ENCODE data around the gene LCA5. TPM values are rescaled to one million over a fixed set of nuclear protein-coding genes. Genes with fewer than 3 reads are reported as not detected.
"Not testable (repeated sequence)": the region's sequence is repeated elsewhere in the genome, so short reads cannot be mapped to it uniquely, and the experiment has no call there.

LCA5 gene
- total RNA-seq, 1 experiment from 2014 or later: 7.0 TPM

- H3K4me3 ChIP-seq (ENCODE audit: low read depth in 2 of 2, low read length in 2 of 2): no peak overlapping the region
- ATAC-seq (no peak), DNase-seq (ENCODE audit: low read depth, low spot score) (no peak)
- no peak overlapping the region for H3K27ac ChIP-seq (ENCODE audit: low read length)
- CTCF ChIA-PET: no interaction called here
- POLR2A ChIA-PET: no interaction called here
- intact Hi-C loops (cut with micrococcal nuclease; ENCODE audit: unreplicated experiment) (no loop called here), in situ Hi-C loops (cut with HindIII; ENCODE audit: low pct_unique_long_range_greater_than_20kb, low sequenced_read_pairs) (no loop called here)
- no peaks in the 10 kb centered on the region for H3K27me3 ChIP-seq (ENCODE audit: control insufficient read depth, insufficient read depth, low read length)
- BruUV-seq (replicated peaks): no TSS peak
- TF ChIP-seq CTCF (IDR thresholded peaks at IDR 0.05): peak; percentile 13; the same call in 1 of the 2 replicates
- no peak for TF ChIP-seq SIN3A (IDR thresholded peaks at IDR 0.05; ENCODE audit: borderline replicate concordance, insufficient read depth, low read depth, low read length)
- H3K4me1 ChIP-seq (ENCODE audit: control insufficient read depth, insufficient read depth, low read length): no peaks in the 10 kb centered on the region
- H3K9me3 ChIP-seq (ENCODE audit: control insufficient read depth, insufficient read depth, low read depth, low read length): no peaks in the 10 kb centered on the region
- H3K36me3 ChIP-seq (ENCODE audit: control insufficient read depth, insufficient read depth, low read length): no peaks in the 10 kb centered on the region
Observed at GRCh38 chr6:79584332-79584731, 47.1 kb upstream of the LCA5 start.

- DNase-seq (ENCODE audit: low read depth, low spot score); BruUV-seq (replicated peaks); ATAC-seq; in situ Hi-C loops (cut with HindIII; ENCODE audit: low pct_unique_long_range_greater_than_20kb, low sequenced_read_pairs); CTCF ChIA-PET; POLR2A ChIA-PET; H3K36me3 ChIP-seq (ENCODE audit: control insufficient read depth, insufficient read depth, low read length); H3K4me1 ChIP-seq (ENCODE audit: control insufficient read depth, insufficient read depth, low read length); H3K27ac ChIP-seq (ENCODE audit: low read length); H3K27me3 ChIP-seq (ENCODE audit: control insufficient read depth, insufficient read depth, low read length); H3K9me3 ChIP-seq (ENCODE audit: control insufficient read depth, insufficient read depth, low read depth, low read length); H3K4me3 ChIP-seq (ENCODE audit: low read depth in 2 of 2, low read length in 2 of 2): not testable (repeated sequence)
- intact Hi-C loops (cut with micrococcal nuclease; ENCODE audit: unreplicated experiment): loop anchor here (10.0 kb wide), 1 partner anchor 287 kb away; no protein-coding TSS in a partner anchor
Observed at GRCh38 chr6:79577926-79578325, 40.7 kb upstream of the LCA5 start.

- peak overlapping the region; percentile 51; the same call in 1 of the 2 replicates for H3K27ac ChIP-seq (ENCODE audit: low read length)
- ChIA-PET CTCF (interaction anchor here (0.7 to 1.4 kb wide), 2 partner anchors 98 to 113 kb away, joined by 3 to 7 read pairs; no protein-coding TSS in a partner anchor), POLR2A (no interaction called here)
- TF ChIP-seq TCF7L2 (IDR thresholded peaks at IDR 0.05; ENCODE audit: low read depth, low read length) (no peak), CTCF (IDR thresholded peaks at IDR 0.05) (no peak), POLR2AphosphoS5 (IDR thresholded peaks at IDR 0.05; ENCODE audit: low read depth, low read length) (no peak), SIN3A (IDR thresholded peaks at IDR 0.05; ENCODE audit: borderline replicate concordance, insufficient read depth, low read depth, low read length) (no peak), REST (IDR thresholded peaks at IDR 0.05; ENCODE audit: insufficient read depth in 1 of 2, low read depth in 2 of 2, low read length in 1 of 2) (no peak)
- DNase-seq (ENCODE audit: low read depth, low spot score) (no peak), ATAC-seq (no peak)
- H3K36me3 ChIP-seq (ENCODE audit: control insufficient read depth, insufficient read depth, low read length): no peaks in the 10 kb centered on the region
- intact Hi-C loops (cut with micrococcal nuclease; ENCODE audit: unreplicated experiment): loop anchor here (5.0 to 10.0 kb wide), 2 partner anchors 138 to 290 kb away; no protein-coding TSS in a partner anchor
- in situ Hi-C loops (cut with HindIII; ENCODE audit: low pct_unique_long_range_greater_than_20kb, low sequenced_read_pairs): no loop called here
- no TSS peak for BruUV-seq (replicated peaks)
- no peaks in the 10 kb centered on the region for H3K9me3 ChIP-seq (ENCODE audit: control insufficient read depth, insufficient read depth, low read depth, low read length)
- H3K4me3 ChIP-seq (ENCODE audit: low read depth in 2 of 2, low read length in 2 of 2): no peak overlapping the region
- peaks cover 10% of the 10 kb centered on the region for H3K4me1 ChIP-seq (ENCODE audit: control insufficient read depth, insufficient read depth, low read length)
- no peaks in the 10 kb centered on the region for H3K27me3 ChIP-seq (ENCODE audit: control insufficient read depth, insufficient read depth, low read length)
Observed at GRCh38 chr6:79574630-79575225, 37.5 kb upstream of the LCA5 start.
